ENCODE data around the gene LPP. TPM values are rescaled to one million over a fixed set of nuclear protein-coding genes. Genes with fewer than 3 reads are reported as not detected.

Gene LPP
- total and polyA plus RNA-seq, 9 of the 15 experiments (the other 6 are each of a cell fraction or from before 2014, with no cell fraction given), result 0.07 to 0.18 TPM; not detected in 7

GRCh38 chr3:188680189-188680588 lies 526.2 kb downstream of the LPP start:
- in situ Hi-C loops (cut with MboI), result no loop called here
- Histone ChIP-seq H3K27ac (ENCODE audit: extremely low read depth, low read depth, low read length) (no peak overlapping the region), H3K36me3 (ENCODE audit: control insufficient read depth, insufficient read depth, low read length) (no peaks in the 10 kb centered on the region), H3K27me3 (ENCODE audit: control insufficient read depth in 2 of 2, insufficient read depth in 2 of 2, low read length in 2 of 2) (no peaks in the 10 kb centered on the region), H3K4me3 (no peak overlapping the region), H3K9me1 (ENCODE audit: control insufficient read depth, insufficient read depth, low read length) (no peaks in the 10 kb centered on the region), H3K9me3 (replicated peaks; ENCODE audit: control insufficient read depth, insufficient read depth, low read depth, low read length) (0 out of 2 replicates have a peak, but pooled peaks cover 1% of the 10 kb centered on the region), H3K4me2 (ENCODE audit: insufficient read depth, low read length) (no peak overlapping the region), H3K9ac (ENCODE audit: insufficient read depth in 1 of 2, low read depth in 2 of 2, low read length in 2 of 2) (no peak overlapping the region), H2AFZ (ENCODE audit: low read depth, low read length) (no peak overlapping the region), H4K20me1 (replicated peaks; ENCODE audit: control insufficient read depth, insufficient read depth, low read length) (no peaks in the 10 kb centered on the region), H3K4me1 (replicated peaks in 1 of 2; ENCODE audit: control insufficient read depth in 2 of 2, insufficient read depth in 2 of 2, low read length in 2 of 2) (no peaks in the 10 kb centered on the region), H3K79me2 (ENCODE audit: control insufficient read depth, insufficient read depth, low read length) (no peaks in the 10 kb centered on the region)
- POLR2A ChIA-PET, result no interaction called here
- intact Hi-C loops (cut with micrococcal nuclease), result no loop called here
- WGBS (ENCODE audit: insufficient coverage, low coverage, missing lambda C conversion rate), result 0% methylated on average over 1 of the region's 1 CpG
- CTCF ChIA-PET (ENCODE audit: low intra/inter-chr PET ratio), result no interaction called here
- no TSS peak for BruUV-seq (replicated peaks)
- ATAC-seq (no peak), DNase-seq (ENCODE audit: extremely low read depth in 1 of 4, low spot score in 3 of 4) (no peak), FAIRE-seq (no peak)
- TF ChIP-seq LCOR (CRISPR knock-in tag; IDR thresholded peaks at IDR 0.05), result no peak
- no peak for TF ChIP-seq POLR2A (conservative IDR thresholded peaks at IDR 0.05)
- TF ChIP-seq GTF2F1 (IDR thresholded peaks at IDR 0.05; ENCODE audit: low read depth, low read length), result no peak
- TF ChIP-seq JUND (IDR thresholded peaks at IDR 0.05; ENCODE audit: borderline replicate concordance, low read depth, low read length), result no peak
- no peak for TF ChIP-seq JUND (tag; IDR thresholded peaks at IDR 0.05; ENCODE audit: borderline replicate concordance, low read depth, low read length)
- no peak for TF ChIP-seq ZZZ3 (IDR thresholded peaks at IDR 0.05)
- no peak for TF ChIP-seq ZNF165 (CRISPR knock-in tag; IDR thresholded peaks at IDR 0.05; ENCODE audit: borderline replicate concordance)
- TF ChIP-seq AFF4 (CRISPR knock-in tag; IDR thresholded peaks at IDR 0.05), result no peak
- TF ChIP-seq PCBP1 (IDR thresholded peaks at IDR 0.05; ENCODE audit: low read depth, low read length, poor library complexity, severe bottlenecking), result no peak

Measured in K562 (cell line).